ENCODE data around the gene RIMKLA.

The RIMKLA gene

DNA sequence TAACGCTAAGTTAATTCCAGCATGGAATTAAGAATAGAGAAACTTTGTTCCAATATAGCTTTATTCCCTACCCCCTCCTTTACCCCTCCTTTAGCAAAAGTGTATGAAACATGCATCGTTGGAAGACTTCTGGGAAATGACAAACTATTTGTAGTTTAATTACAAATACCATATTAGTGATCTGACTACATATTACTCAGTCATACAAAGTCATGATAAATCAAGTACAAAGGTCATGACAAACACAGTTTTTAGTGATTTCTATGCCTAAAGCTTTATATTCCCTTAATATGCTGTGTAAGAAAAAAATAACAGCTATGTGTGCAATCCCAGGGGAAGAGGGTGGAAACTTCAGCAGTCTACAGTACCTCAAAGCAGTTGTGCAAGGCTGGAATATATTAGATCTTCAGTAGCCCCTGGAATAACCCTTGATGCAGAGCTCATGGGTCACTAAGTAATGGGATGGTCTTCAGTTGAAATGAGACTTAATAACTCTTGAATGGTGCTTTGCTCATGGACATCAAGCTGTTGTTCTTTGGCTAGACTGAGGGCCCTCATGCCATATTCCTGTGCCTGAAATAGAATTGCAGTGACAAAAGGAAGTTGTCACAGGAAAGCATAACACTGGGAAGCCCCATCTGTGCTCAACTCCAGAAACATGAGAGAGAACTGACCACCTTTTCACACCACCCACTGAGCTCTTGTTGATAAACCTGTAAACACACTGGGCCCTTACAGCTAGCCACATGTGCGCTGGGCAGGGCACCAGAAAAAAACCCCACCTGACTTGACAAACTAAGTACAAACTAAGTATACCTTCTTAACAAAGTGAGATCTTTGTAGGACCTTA is 49.9 kb downstream of the RIMKLA start:
- no peak for DNase-seq (ENCODE audit: low read depth)

DNA sequence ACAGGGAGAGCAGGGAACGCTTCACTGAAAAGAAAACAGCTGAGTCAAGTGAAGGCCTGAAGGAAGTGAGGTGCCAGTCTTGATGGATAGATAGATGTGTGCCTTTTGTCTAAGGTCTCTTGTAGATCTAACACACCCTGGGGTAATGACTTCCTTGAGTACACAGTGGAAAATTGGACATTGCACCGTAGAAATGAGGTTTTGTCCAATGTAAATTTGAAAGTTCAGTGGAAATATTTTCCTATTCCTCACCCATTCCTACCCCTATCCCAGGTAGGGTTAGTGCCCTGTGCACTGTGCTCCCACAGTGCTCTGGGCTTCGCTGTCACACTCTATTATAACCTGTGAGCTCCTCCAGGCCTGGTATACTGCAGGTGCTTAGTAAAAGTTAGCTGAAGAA is 50.9 kb downstream of the RIMKLA start:
- DNase-seq (ENCODE audit: low read depth): no peak

DNA sequence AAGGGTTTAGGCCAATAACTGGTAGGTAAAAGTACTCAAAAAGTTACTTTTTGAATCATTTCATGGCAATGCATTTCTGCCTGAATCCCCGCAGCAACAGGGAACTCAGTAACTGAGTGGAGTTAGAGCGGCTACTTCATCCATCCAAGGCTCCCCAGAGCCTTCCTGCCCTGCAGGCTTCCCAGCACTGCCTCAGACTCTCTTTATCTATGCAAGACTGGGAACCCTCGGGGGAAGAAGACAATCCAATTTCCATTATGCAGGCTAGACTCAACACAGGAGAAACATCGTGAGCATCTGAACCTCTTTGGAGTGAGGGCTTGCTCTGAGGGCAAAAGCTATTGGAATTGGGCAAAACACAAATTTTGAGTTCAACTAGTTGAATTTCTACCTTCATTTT is 52.1 kb downstream of the RIMKLA start:
- DNase-seq (ENCODE audit: low read depth): no peak

DNA sequence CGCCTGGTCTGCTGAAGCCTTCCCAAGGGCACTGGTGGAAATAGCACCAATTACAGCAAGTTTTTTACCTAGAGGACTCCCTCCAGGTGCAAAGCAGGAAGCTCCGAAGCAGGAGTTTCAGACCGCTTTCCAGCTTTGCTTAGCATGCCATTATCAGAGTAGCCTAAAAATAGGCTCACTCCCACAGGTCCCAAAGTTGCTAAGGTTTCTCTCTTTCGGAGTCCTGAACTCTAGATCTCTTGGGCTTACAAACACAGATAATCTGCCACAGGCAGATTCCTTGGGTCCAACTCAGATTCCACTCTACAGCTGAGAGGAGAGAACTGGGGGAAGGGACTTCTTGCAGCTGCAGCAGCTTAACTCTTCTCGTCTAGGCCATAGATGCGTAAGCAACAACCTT is 52.8 kb downstream of the RIMKLA start:
- no peak for DNase-seq (ENCODE audit: low read depth)

DNA sequence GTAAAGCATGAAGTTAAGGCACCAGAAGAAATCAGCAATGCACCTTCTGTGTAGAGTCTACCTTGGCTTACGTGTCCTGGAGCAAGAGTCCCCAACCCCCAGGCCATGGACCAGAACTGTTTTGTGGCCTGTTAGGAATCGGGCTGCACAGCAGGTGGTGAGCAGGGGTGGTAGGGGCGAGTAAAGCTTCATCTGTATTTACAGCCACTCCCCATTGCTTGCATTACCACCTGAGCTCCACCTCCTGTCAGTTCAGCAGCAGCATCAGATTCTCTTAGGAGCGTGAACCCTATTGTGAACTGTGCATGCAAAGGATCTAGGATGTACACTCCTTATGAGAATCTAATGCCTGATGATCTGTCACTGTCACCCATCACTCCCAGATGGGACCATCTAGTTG is 53.7 kb downstream of the RIMKLA start:
- no peak for DNase-seq (ENCODE audit: low read depth)

DNA sequence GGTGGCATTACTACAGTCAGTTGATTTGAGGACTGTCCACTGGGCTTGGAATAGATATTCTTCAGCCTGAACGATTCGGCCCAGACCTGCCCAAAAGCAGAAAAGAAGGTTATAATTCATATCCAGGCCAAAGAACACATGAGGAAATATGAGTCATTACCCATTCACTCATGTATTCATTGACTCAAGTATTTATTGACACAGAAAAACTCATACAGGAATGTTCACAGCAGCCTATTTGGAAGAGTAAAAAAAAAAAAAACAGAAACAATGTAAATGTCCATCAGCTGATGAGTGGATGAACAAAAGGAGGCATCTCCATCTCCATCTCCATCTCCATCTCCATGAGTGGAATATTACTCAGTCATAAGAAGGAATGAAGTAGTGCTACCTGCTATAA is 59.3 kb downstream of the RIMKLA start:
- peak; percentile 52 for DNase-seq (ENCODE audit: low read depth)

DNA sequence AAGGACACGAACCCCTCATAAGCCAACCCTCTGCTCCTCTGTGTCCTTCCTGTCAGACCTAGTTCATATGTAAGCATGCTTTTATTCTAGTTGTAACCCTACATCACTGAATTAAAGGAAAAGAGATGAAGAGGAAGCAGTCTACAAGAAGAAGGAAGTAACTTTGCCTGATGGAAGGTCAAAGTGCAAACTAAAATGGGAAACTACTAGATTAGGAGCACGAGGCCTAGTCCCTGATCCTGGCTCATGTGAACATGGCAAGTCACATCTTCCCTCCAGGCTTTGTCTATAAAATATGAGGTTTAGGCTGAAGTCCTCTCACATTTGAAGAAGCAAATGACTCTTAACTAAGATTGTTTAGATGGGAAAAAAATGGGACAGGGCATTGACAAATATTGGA is 62.1 kb downstream of the RIMKLA start:
- no peak for DNase-seq (ENCODE audit: low read depth)

DNA sequence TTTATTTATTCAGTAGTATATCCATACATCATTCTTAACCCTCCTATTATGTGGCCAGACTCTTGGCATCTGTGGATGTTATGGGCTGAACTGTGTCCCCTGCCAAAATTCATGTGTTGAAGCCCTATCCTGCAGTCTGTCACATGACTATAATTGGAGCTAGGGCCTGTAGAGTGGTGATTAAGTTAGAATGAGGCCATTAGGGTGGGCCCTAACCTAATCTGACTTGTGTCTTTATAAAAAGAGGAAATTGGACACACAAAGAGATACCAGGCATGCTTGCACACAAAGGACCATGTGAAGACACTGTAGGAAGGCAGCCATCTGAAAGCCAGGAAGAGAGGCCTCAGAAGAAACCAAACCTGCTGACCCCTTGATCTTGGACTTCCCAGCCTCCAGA is 68.7 kb downstream of the RIMKLA start:
- no peak for DNase-seq (ENCODE audit: low read depth)

DNA sequence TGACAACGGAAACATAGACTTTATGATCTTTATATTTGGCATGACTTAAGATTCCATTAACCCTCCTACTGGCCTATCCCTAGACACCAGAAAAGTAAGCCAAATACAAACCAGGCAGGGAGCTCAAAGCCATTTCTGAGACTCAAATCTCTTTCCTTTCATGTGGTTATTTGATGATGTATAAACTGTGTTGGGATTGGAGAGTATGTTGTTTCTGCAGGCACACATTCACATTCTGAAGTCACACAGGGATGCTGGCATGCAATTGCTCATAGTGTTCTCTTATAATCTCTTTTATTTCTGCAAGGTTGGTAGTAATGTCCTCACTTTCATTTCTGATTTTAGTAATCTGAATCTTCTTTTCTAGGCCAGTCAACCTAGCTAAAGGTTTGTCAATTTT is 69.5 kb downstream of the RIMKLA start:
- no peak for DNase-seq (ENCODE audit: low read depth)

DNA sequence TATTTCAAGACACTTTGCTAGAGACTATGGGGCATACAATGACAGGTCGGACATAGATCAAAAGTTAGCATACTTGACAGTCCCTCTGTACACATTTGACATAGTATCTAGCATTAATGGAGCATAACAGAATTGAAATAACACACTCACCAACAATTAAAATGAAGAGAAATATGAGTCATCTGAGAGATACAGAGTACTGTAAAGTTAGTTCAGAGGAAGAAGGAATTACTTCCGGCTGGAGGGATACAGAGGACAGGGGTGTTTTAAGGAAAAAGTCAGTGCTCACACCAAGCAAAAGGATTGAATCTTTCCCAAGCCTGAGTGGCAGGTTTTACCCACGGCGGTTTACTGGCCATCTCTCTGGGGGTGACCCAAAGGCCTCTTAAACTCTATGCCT is 72.8 kb downstream of the RIMKLA start:
- peak; percentile 4 for DNase-seq (ENCODE audit: low read depth)

DNA sequence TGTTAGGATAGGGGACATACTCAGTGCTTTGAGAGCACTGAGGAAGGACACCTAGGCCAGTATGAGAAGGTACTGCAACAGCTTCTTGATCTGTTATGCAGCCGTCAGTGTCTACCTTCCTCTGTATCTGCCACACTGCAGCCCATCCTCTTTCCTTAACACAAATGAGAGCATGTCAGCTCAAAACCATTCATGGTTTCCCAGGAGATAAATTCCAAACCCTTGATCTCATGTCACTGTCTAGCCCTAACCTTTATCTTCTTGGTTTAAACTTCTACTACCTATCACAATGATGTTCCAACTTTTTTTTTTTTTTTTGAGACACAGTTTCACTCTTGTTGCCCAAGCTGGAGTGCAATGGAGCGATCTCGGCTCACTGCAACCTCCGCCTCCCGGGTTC is 73.8 kb downstream of the RIMKLA start:
- no peak for DNase-seq (ENCODE audit: low read depth)

DNA sequence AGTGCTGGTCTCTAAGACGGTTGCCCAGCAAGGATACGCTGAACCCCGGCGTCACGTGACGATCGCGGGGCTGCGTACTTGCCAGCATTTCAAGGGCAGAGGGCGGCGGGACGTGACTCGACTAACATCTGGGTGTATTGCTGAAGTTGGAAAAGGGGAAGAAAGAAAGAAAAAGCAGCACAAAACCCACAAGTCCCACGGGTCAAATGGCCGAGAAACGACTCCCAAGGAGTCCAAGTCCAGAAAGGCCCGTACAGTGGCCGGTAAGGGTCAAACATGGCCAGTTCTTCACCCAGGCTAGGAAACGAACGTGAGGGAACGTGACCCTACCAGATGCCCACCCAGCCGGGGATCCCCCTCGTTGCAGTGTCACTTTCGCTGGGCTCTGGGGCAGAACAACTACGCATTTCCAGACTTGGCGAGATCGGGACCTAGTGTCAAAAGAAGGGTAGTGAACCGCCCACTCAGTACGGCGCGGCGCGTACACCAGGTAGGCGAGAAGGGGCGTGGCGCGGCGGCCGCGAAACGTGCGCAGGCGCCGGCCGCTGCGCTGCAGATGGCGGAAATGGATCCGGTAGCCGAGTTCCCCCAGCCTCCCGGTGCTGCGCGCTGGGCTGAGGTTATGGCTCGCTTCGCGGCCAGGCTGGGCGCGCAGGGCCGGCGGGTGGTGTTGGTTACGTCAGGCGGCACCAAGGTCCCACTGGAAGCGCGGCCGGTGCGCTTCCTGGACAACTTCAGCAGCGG is 75.6 kb downstream of the RIMKLA start, which contains the start of the genes PPCS and ZMYND12:
Gene PPCS (plus strand): TSS at position 534 of the 744 bp plus-strand sequence. CDS start 23 bp downstream, at position 557.
Gene ZMYND12 (minus strand): TSS at position 13 of the 744 bp plus-strand sequence. CDS start 25 bp downstream, outside the sequence.
- peak; percentile 30 for DNase-seq (ENCODE audit: low read depth)

DNA sequence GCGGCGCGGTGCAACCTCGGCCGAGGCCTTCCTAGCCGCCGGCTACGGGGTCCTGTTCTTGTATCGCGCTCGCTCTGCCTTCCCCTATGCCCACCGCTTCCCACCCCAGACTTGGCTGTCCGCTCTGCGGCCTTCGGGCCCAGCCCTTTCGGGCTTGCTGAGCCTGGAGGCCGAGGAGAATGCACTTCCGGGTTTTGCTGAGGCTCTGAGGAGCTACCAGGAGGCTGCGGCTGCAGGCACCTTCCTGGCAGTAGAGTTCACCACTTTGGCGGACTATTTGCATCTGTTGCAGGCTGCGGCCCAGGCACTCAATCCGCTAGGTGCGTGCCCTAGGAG is 76.1 kb downstream of the RIMKLA start:
- DNase-seq (ENCODE audit: low read depth): peak; percentile 10

DNA sequence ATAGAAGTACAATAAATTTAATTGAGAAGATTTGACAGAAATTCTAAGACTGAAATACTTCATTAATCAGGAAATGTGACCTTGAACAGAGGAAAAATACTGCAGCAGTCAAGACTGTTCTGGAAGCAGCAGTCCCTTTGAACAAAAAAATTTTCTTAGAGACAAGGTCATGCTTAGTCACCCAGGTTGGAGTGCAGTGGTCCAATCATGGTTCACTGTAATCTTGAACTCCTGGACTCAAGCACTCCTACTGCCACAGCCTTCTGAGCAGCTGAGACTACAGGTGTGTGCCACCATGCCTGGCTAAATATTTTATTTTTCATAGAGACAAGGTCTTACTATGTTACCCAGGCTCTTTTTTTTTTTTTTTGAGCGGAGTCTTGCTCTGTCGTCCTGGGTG is 80.6 kb downstream of the RIMKLA start:
- no peak for DNase-seq (ENCODE audit: low read depth)

DNA sequence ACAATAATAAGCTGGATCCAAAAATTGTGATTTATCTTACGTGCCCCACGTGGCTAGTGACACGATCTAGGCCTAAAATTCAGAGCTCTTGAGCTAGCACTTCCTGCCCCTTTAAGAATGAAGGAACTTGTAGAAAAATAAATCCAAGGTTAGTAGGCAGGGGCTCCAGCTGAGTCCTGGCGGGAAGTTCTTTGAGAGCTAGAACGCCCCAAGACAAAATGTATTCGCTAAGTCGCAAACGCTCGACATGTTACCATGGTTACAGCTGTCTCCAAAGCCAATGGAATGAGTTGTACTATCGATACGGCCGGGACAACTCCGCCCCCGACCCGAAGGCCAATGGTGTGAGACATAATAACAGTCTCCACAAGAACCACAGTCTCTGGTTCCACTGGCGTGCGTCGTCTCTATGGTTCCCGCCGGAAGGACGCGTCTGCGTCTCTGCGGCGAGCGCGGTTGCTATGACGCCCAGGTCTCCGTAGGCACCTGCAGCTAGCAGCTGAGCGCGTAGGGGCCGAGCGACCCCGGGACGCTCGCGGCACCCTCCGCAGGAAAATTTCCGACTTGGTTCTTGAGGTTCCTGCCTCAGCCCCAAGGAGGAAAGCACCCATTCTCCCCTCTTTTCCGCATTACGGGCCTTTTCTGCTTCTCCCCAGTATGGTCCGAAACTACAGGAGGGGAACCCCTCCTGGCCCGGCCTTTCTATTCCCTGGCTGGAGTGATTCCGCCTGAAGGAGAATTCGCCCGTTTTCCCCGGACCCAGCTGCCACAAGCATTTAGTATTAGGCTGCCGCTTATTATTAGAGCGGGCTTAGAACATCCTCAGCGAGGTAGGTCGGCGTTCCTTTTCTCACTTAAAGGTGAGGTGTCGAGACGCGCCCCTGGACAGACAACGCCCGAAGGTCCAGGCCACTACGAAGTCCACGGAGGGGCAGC is 82.5 kb downstream of the RIMKLA start, which contains the start of gene CCDC30:
Gene CCDC30 (plus strand): TSS at position 459 of the 936 bp plus-strand sequence. CDS start 17,266 bp downstream, outside the sequence.
- peak; percentile 96 for DNase-seq (ENCODE audit: low read depth)

DNA sequence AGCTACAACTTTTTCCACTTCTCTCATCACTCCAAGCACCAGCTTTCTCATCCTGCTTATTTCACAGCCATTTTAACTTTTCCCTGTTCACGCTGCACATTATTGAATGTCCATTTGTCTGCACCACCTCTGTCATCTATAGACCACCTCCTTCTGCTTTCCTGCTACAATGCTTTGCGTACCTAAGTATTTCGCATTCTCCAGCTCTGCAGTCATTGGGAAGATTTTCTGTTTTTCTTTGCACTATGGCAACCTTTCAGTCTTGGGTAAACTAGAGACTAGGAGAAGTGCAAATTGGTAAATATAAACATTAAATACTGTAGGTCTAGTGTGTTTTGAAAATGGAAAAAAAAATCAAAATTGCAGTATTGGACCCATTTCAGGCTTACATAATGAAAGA is 83.3 kb downstream of the RIMKLA start:
- DNase-seq (ENCODE audit: low read depth): no peak

DNA sequence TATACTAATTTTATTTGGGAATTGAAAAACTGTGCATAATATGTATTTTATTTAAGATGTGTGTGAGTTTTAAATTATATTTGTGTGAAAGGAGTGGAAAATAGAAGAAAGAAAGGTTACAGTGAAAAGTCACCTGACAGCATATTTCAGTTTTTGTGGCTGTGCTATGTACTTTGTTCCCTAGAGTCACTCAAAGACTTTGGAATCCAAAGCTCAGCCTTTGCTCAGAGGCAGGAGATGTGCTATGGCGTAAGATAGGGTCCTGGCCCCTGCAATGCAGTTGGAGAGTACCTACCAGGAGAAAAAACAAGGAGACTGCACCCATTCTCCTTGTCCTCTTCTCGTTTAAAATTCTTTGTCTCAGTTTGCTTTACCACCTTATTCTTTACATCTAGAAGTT is 85.4 kb downstream of the RIMKLA start:
- DNase-seq (ENCODE audit: low read depth): no peak

DNA sequence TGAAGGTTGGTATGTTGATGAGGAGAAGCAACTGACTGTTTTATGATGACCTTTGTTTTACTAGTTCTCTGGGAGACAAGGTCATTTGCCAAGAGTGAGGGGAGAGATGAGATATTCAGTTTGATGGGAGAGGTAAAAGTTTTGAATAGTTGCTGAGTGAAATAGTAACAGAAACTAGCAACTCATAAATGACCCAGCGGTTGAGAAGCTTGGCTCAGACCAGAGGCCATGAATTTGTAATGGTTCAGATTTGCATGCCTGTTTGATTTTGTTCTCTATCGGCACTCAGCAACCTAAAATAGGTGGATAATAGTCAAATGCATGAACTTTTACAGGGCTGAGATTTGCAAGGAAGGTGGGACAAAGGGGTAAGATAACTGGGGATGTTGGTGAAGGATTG is 89.1 kb downstream of the RIMKLA start:
- DNase-seq (ENCODE audit: low read depth): no peak
